GM12878 (cell line): Measurements from ENCODE around the gene CABYR. TPM values are rescaled to one million over a fixed set of nuclear protein-coding genes. Genes with fewer than 3 reads are reported as not detected.

Experiments
- ATAC-seq: fragments of 200-7000 bp; cut with Tn5 transposase; 3 replicates; pipeline ENCODE4 v1.9.1; 2020; ENCODE audit warnings: mild to moderate bottlenecking, moderate library complexity
- BruUV-seq: library from RNA; stranded (reverse); fragments of 400-500 nt; replicated peaks from 2 replicates; lab custom pipeline; 2021; lab: Mats Ljungman, UMichigan
- CTCF ChIA-PET: fragments of 300-600 bp; sonication (Branson Sonifier 250); formaldehyde crosslinking; extraction: SDS; loops from one replicate; lab custom pipeline; 2021; ENCODE audit warnings: inconsistent platforms; lab: Yijun Ruan, JAX
- POLR2A ChIA-PET: fragments of 350-600 bp; formaldehyde crosslinking; extraction: SDS; loops from one replicate; lab custom pipeline; 2021; ENCODE audit warnings: inconsistent platforms; lab: Charles Lee
- RAD21 ChIA-PET: fragments of 300-600 bp; sonication (Branson Sonifier 250); formaldehyde crosslinking; loops from one replicate; lab custom pipeline; 2023; ENCODE audit warnings: antibody characterized with exemption; ENCODE audit not compliant: unreplicated experiment; lab: Charles Lee
- SMC1A ChIA-PET: fragments of 300-600 bp; sonication (Branson Sonifier 250); formaldehyde crosslinking; loops from one replicate; lab custom pipeline; 2023; ENCODE audit not compliant: unreplicated experiment, uncharacterized antibody; lab: Charles Lee
- DNase-seq: peaks from one replicate; pipeline ENCODE4 v3.0.0-alpha.2; 2011; ENCODE audit warnings: low read depth, low spot score
- FAIRE-seq: peaks from 3 replicates; lab custom pipeline; 2011; peaks lifted over from hg19 to GRCh38; lab: Jason Lieb, UNC
- H2AFZ ChIP-seq: 2 replicates; pipeline ENCODE4 v1.6.0; 2011; ENCODE audit warnings: low read depth, low read length, control low read depth; ENCODE audit not compliant: control insufficient read depth
- H3K27ac ChIP-seq: 2 replicates; pipeline ENCODE4 v1.5.1; 2011; ENCODE audit warnings: control low read depth; ENCODE audit not compliant: control insufficient read depth, insufficient read depth
- H3K27me3 ChIP-seq, 2 experiments: replicated peaks in 1 of 2; 2 replicates each; pipeline versions ENCODE4 v1.6.0 to v1.6.1; 2011; ENCODE audit warnings: low read length in 1 of 2; ENCODE audit not compliant: control insufficient read depth in 2 of 2, insufficient read depth in 2 of 2
- H3K36me3 ChIP-seq, 2 experiments: 2 replicates each; pipeline ENCODE4 v1.5.1; 2011; ENCODE audit warnings: low read length in 1 of 2; ENCODE audit not compliant: control insufficient read depth in 2 of 2, insufficient read depth in 2 of 2
- H3K4me1 ChIP-seq: 2 replicates; pipeline ENCODE4 v1.6.1; 2011; ENCODE audit warnings: mild to moderate bottlenecking, low read length, moderate library complexity, mixed read lengths; ENCODE audit not compliant: control insufficient read depth, insufficient read depth
- H3K4me2 ChIP-seq: 2 replicates; pipeline ENCODE4 v1.6.0; 2011; ENCODE audit warnings: control low read depth; ENCODE audit not compliant: control insufficient read depth, insufficient read depth
- H3K4me3 ChIP-seq: fragments of 200-600 bp; sonication (generic); 2 replicates; pipeline ENCODE4 v1.5.1; 2016
- H3K79me2 ChIP-seq: 2 replicates; pipeline ENCODE4 v1.6.0; 2011; ENCODE audit warnings: low read length; ENCODE audit not compliant: control insufficient read depth, insufficient read depth
- H3K9ac ChIP-seq: 2 replicates; pipeline ENCODE4 v1.8.0; 2011; ENCODE audit warnings: low read length, control low read depth, mixed read lengths; ENCODE audit not compliant: control insufficient read depth, insufficient read depth
- H3K9me3 ChIP-seq: replicated peaks from 3 replicates; pipeline ENCODE4 v1.5.1; 2011; ENCODE audit warnings: mild to moderate bottlenecking, low read length; ENCODE audit not compliant: control insufficient read depth, insufficient read depth
- H4K20me1 ChIP-seq: 2 replicates; pipeline ENCODE4 v1.6.0; 2011; ENCODE audit not compliant: control insufficient read depth, insufficient read depth
- BACH1 ChIP-seq: fragments of 450-650 bp; IDR thresholded peaks from 2 replicates; pipeline ENCODE4 v1.6.1; 2017; ENCODE audit warnings: mild to moderate bottlenecking, borderline replicate concordance
- BHLHE40 ChIP-seq, 2 experiments: fragments of 450-650 bp in 1 of 2; IDR thresholded peaks; 2 replicates each; pipeline ENCODE4 v1.6.1; 2011 to 2017; ENCODE audit warnings: low read depth in 2 of 2, borderline replicate concordance in 1 of 2, improper control_type of control experiment in 1 of 2, low read length in 1 of 2, mild to moderate bottlenecking in 1 of 2
- EZH2 ChIP-seq: IDR thresholded peaks from 2 replicates; pipeline ENCODE4 v1.6.1; 2012; ENCODE audit warnings: low read depth, mild to moderate bottlenecking, control low read depth, inconsistent platforms, low read length, borderline replicate concordance; ENCODE audit not compliant: control insufficient read depth
- HDGF ChIP-seq: fragments of 450-650 bp; IDR thresholded peaks from 2 replicates; pipeline ENCODE4 v1.6.1; 2016; ENCODE audit warnings: antibody characterized with exemption
- MEF2B ChIP-seq: fragments of 450-650 bp; IDR thresholded peaks from 2 replicates; pipeline ENCODE4 v1.6.1; 2018; ENCODE audit warnings: mild to moderate bottlenecking, moderate library complexity; ENCODE audit not compliant: partially characterized antibody, poor library complexity, severe bottlenecking
- PML ChIP-seq: IDR thresholded peaks from 2 replicates; pipeline ENCODE4 v1.6.1; 2012; ENCODE audit warnings: low read length, inconsistent platforms
- TCF12 ChIP-seq: IDR thresholded peaks from 2 replicates; pipeline ENCODE4 v1.6.1; 2011; ENCODE audit warnings: low read depth, mild to moderate bottlenecking, low read length
- ZNF207 ChIP-seq: fragments of 450-650 bp; IDR thresholded peaks from 2 replicates; pipeline ENCODE4 v1.6.1; 2014; ENCODE audit warnings: antibody characterized with exemption, mild to moderate bottlenecking, borderline replicate concordance
- WGBS: methylation state at CpG from one replicate; pipeline ENCODE4 v1.1.6; 2016; ENCODE audit warnings: low lambda C conversion rate; ENCODE audit not compliant: insufficient replicate concordance, insufficient coverage; ENCODE audit errors: missing lambda C conversion rate; 5-methylcytosine and 5-hydroxymethylcytosine counted together
- in situ Hi-C: fragments of 300-500 bp; cut with MboI; formaldehyde crosslinking; loops from 9 replicates; pipeline ENCODE4 v1.14.3; 2018; ENCODE audit warnings: mixed read lengths
- intact Hi-C: fragments of 100-400 bp; cut with micrococcal nuclease; formaldehyde crosslinking; loops from one replicate; pipeline ENCODE4 v1.14.2; 2022; ENCODE audit not compliant: unreplicated experiment
- polyA plus RNA-seq, 11 experiments: library from polyadenylated mRNA; depleted of rRNA in 4 of 11; unstranded in 6 of 11; stranded (reverse) in 5 of 11; fragments of >200 nt; fragmentation: Nextera tagmentation in 4 of 11; fragmentation: Illumina TruSeq in 1 of 11; extraction: Ambion mirVana in 4 of 11; extraction: Trizol in 1 of 11; gene quantifications; 1 replicate in 1 of 11; 2 replicates in 10 of 11; pipeline versions ENCODE4 v1.2.1 to v1.2.3, GENCODE V29; 2011 to 2016; ENCODE audit warnings: inconsistent platforms in 2 of 11, missing spikeins in 2 of 11, low read depth in 1 of 11
- total RNA-seq, 4 experiments: library from RNA; depleted of rRNA in 3 of 4; stranded (reverse); fragments of >200 nt in 3 of 4; fragmentation: Illumina TruSeq in 1 of 4; extraction: Trizol in 1 of 4; gene quantifications; 2 replicates each; pipeline versions ENCODE4 v1.2.1 to v1.2.3, GENCODE V29; 2013 to 2021
- TF ChIP-seq, protein P1 (sequence below): fragments of 450-650 bp; IDR thresholded peaks from 2 replicates; pipeline ENCODE4 v1.6.1; 2018; ENCODE audit warnings: mild to moderate bottlenecking, low read depth, moderate library complexity; ENCODE audit not compliant: partially characterized antibody
- TF ChIP-seq, protein P2 (sequence below): fragments of 450-650 bp; conservative IDR thresholded peaks from 2 replicates; pipeline ENCODE4 v1.6.1; 2017; ENCODE audit warnings: mild to moderate bottlenecking, moderate library complexity
- TF ChIP-seq, protein P3 (sequence below): fragments of 450-650 bp; formaldehyde crosslinking; IDR thresholded peaks from 2 replicates; pipeline ENCODE4 v1.4.0; 2022; ENCODE audit warnings: mild to moderate bottlenecking, moderate library complexity

Gene CABYR
- total and polyA plus RNA-seq, 10 of the 15 experiments (the other 5 are each of a cell fraction or from before 2014, with no cell fraction given): 0.29 to 2.8 (median 1.7) TPM

DNA sequence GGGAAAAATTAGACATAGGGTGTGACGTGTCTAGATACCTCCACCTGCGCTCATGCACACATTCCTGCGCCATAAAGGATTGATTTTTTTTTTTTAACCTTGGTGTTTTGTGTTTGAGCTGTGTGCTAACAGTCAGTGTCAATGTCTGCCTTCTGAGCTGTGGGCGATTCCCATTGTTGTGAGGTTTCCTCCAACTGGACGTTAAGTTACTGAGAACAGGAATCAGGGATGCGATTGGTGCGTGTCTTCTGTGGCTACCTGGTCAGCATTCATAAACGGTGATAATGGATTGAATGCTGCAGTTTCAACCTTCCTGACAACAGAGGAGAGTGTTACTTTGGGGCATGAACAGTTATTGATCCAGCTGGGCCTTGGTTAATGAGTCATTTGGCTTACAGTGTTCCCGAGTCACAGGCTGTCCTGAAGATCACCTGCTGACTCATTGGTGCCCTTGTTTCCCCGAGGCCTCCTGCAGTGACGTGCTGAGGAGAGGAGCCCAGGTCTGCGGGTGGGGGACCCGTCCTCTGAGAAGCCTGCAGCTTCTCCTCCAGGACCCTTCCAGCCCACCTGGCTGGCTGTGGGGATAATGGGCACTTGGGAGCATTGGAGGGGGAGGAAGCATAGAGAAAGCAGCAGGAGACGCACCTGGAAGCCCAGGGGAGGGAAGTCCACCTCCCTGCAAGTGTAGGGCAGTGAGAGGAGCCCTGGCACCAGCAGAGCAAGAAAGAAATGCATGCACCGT is 25.8 kb upstream of the CABYR start (continued):
- TF ChIP-seq BHLHE40 (IDR thresholded peaks at IDR 0.05; ENCODE audit: borderline replicate concordance in 1 of 2, low read depth in 2 of 2, low read length in 1 of 2): no peak

DNA sequence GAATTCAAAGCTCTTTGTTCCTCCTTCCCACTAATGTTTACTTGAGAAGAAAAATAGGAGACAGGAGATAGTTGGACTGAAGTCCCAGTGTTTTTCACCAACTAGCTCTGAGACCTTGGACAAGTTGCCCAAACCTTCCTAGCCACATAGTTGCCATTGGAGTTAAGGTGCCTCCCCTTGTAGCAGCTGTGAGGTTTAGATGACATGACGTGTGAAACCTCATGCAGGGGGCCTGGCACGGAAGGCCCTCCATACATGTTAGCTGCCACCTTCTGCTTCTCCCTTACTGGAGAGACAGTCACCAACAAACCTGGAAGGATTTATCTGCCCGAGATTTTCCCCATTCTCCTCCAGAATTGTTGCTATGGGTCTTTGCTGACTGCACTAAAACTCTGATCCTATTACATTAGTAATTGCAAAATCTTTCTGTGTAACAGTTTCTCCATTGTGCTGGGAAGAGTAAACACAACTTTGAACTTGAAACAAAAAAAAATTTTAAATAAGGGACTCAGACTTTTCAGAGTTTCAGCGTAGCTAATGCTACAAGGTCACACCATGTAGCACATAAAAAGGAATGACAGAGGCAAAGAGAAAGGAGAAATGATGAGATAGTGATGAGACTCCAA is 23.8 kb upstream of the CABYR start:
- in situ Hi-C loops (loop anchor here (5.0 kb wide), 2 partner anchors 148 to 283 kb away; no protein-coding TSS in a partner anchor), intact Hi-C loops (loop anchor here (5.0 kb wide), 1 partner anchor 288 kb away; no protein-coding TSS in a partner anchor)
- SMC1A ChIA-PET: interaction anchor here (0.8 to 1.6 kb wide), 8 partner anchors 16 to 303 kb away, joined by 3 to 4 read pairs (median 4); no protein-coding TSS in a partner anchor
- CTCF ChIA-PET: interaction anchor here (0.5 to 2.1 kb wide), 13 partner anchors 19 to 791 kb away, joined by 3 to 8 read pairs (median 3); no protein-coding TSS in a partner anchor
- H3K27me3 ChIP-seq: no peaks in the 10 kb centered on the region
- H3K79me2 ChIP-seq: no peaks in the 10 kb centered on the region
- RAD21 ChIA-PET: interaction anchor here (0.9 to 1.9 kb wide), 5 partner anchors 99 to 290 kb away, joined by 3 to 4 read pairs (median 3); no protein-coding TSS in a partner anchor
- DNase-seq: no peak
- H3K4me3 ChIP-seq: no peak overlapping the region
- H3K27ac ChIP-seq: no peak overlapping the region
- H2AFZ ChIP-seq: no peak overlapping the region
- FAIRE-seq: no peak
- no peaks in the 10 kb centered on the region for H3K4me1 ChIP-seq
- POLR2A ChIA-PET: no interaction called here
- no peak for ATAC-seq
- H3K4me2 ChIP-seq: no peak overlapping the region
- H3K9ac ChIP-seq: no peak overlapping the region
- BruUV-seq: no TSS peak
- H4K20me1 ChIP-seq: no peaks in the 10 kb centered on the region
- H3K9me3 ChIP-seq: no peaks in the 10 kb centered on the region
- peaks cover 3 to 10% of the 10 kb centered on the region in 2 experiments; a peak in 3 of 4 replicates for H3K36me3 ChIP-seq
- WGBS: 40% methylated on average over 4 of the region's 4 CpGs
- TF ChIP-seq, protein P1, sequence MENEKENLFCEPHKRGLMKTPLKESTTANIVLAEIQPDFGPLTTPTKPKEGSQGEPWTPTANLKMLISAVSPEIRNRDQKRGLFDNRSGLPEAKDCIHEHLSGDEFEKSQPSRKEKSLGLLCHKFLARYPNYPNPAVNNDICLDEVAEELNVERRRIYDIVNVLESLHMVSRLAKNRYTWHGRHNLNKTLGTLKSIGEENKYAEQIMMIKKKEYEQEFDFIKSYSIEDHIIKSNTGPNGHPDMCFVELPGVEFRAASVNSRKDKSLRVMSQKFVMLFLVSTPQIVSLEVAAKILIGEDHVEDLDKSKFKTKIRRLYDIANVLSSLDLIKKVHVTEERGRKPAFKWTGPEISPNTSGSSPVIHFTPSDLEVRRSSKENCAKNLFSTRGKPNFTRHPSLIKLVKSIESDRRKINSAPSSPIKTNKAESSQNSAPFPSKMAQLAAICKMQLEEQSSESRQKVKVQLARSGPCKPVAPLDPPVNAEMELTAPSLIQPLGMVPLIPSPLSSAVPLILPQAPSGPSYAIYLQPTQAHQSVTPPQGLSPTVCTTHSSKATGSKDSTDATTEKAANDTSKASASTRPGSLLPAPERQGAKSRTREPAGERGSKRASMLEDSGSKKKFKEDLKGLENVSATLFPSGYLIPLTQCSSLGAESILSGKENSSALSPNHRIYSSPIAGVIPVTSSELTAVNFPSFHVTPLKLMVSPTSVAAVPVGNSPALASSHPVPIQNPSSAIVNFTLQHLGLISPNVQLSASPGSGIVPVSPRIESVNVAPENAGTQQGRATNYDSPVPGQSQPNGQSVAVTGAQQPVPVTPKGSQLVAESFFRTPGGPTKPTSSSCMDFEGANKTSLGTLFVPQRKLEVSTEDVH: no peak
- TF ChIP-seq MEF2B: no peak
- no peak for TF ChIP-seq EZH2
- no peak for TF ChIP-seq BACH1
- TF ChIP-seq HDGF: no peak
- TF ChIP-seq TCF12: no peak
- TF ChIP-seq ZNF207: no peak
- TF ChIP-seq, protein P2, sequence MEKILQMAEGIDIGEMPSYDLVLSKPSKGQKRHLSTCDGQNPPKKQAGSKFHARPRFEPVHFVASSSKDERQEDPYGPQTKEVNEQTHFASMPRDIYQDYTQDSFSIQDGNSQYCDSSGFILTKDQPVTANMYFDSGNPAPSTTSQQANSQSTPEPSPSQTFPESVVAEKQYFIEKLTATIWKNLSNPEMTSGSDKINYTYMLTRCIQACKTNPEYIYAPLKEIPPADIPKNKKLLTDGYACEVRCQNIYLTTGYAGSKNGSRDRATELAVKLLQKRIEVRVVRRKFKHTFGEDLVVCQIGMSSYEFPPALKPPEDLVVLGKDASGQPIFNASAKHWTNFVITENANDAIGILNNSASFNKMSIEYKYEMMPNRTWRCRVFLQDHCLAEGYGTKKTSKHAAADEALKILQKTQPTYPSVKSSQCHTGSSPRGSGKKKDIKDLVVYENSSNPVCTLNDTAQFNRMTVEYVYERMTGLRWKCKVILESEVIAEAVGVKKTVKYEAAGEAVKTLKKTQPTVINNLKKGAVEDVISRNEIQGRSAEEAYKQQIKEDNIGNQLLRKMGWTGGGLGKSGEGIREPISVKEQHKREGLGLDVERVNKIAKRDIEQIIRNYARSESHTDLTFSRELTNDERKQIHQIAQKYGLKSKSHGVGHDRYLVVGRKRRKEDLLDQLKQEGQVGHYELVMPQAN: no peak
- TF ChIP-seq, protein P3, sequence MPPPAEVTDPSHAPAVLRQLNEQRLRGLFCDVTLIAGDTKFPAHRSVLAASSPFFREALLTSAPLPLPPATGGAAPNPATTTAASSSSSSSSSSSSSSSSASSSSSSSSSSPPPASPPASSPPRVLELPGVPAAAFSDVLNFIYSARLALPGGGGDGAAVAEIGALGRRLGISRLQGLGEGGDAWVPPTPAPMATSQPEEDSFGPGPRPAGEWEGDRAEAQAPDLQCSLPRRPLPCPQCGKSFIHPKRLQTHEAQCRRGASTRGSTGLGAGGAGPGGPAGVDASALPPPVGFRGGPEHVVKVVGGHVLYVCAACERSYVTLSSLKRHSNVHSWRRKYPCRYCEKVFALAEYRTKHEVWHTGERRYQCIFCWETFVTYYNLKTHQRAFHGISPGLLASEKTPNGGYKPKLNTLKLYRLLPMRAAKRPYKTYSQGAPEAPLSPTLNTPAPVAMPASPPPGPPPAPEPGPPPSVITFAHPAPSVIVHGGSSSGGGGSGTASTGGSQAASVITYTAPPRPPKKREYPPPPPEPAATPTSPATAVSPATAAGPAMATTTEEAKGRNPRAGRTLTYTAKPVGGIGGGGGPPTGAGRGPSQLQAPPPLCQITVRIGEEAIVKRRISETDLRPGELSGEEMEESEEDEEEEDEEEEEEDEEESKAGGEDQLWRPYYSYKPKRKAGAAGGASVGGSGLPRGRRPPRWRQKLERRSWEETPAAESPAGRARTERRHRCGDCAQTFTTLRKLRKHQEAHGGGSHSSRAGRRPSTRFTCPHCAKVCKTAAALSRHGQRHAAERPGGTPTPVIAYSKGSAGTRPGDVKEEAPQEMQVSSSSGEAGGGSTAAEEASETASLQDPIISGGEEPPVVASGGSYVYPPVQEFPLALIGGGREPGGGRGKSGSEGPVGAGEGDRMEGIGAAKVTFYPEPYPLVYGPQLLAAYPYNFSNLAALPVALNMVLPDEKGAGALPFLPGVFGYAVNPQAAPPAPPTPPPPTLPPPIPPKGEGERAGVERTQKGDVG (CRISPR knock-in tag): no peak
- TF ChIP-seq PML: no peak
